Hepatocyte (in vitro differentiated cells): ENCODE results near the gene CBLB. TPM values are rescaled to one million over a fixed set of nuclear protein-coding genes. Genes with fewer than 3 reads are reported as not detected.
"Not testable (repeated sequence)": the region's sequence is repeated elsewhere in the genome, so short reads cannot be mapped to it uniquely, and the experiment has no call there.

ENCODE experiments used
- DNase-seq: peaks from one replicate; pipeline ENCODE4 v3.0.0-alpha.2; 2016; ENCODE audit warnings: low spot score
- H2AFZ ChIP-seq: fragments of 200-600 bp; sonication (generic); 2 replicates; pipeline ENCODE4 v1.6.0; 2016; ENCODE audit warnings: antibody characterized with exemption, mild to moderate bottlenecking
- H3K27ac ChIP-seq: fragments of 200-600 bp; sonication (generic); 2 replicates; pipeline ENCODE4 v1.5.1; 2016; ENCODE audit warnings: mild to moderate bottlenecking
- H3K27me3 ChIP-seq: fragments of 200-600 bp; sonication (generic); 2 replicates; pipeline ENCODE4 v1.6.1; 2016
- H3K36me3 ChIP-seq: fragments of 200-600 bp; sonication (generic); replicated peaks from 2 replicates; pipeline ENCODE4 v1.5.1; 2016; ENCODE audit warnings: low read depth; ENCODE audit not compliant: insufficient read depth
- H3K4me1 ChIP-seq: fragments of 200-600 bp; sonication (generic); 2 replicates; pipeline ENCODE4 v1.5.1; 2016; ENCODE audit warnings: mild to moderate bottlenecking, moderate library complexity; ENCODE audit not compliant: insufficient read depth
- H3K4me2 ChIP-seq: fragments of 200-600 bp; sonication (generic); 2 replicates; pipeline ENCODE4 v1.6.0; 2016
- H3K4me3 ChIP-seq: fragments of 200-600 bp; sonication (generic); 2 replicates; pipeline ENCODE4 v1.5.1; 2016; ENCODE audit warnings: mild to moderate bottlenecking
- H3K79me2 ChIP-seq: fragments of 200-600 bp; sonication (generic); 2 replicates; pipeline ENCODE4 v1.6.0; 2017; ENCODE audit warnings: mild to moderate bottlenecking
- H3K9me2 ChIP-seq: fragments of 200-600 bp; sonication (generic); replicated peaks from 2 replicates; pipeline ENCODE4 v1.6.0; 2017; ENCODE audit warnings: mild to moderate bottlenecking; ENCODE audit not compliant: insufficient read depth
- H3K9me3 ChIP-seq: fragments of 200-600 bp; sonication (generic); 2 replicates; pipeline ENCODE4 v1.5.1; 2016; ENCODE audit warnings: low read depth, mild to moderate bottlenecking
- H4K20me1 ChIP-seq: fragments of 200-600 bp; sonication (generic); 2 replicates; pipeline ENCODE4 v1.6.0; 2016; ENCODE audit warnings: mild to moderate bottlenecking; ENCODE audit not compliant: insufficient read depth, poor library complexity, severe bottlenecking
- CTCF ChIP-seq: fragments of 200-600 bp; sonication (generic); IDR thresholded peaks from 2 replicates; pipeline ENCODE4 v1.5.1; 2016; ENCODE audit warnings: antibody characterized with exemption, mild to moderate bottlenecking; ENCODE audit not compliant: poor library complexity
- EZH2 ChIP-seq: fragments of 200-600 bp; sonication (generic); IDR thresholded peaks from 2 replicates; pipeline ENCODE4 v1.6.1; 2016; ENCODE audit warnings: antibody characterized with exemption, mild to moderate bottlenecking, borderline replicate concordance
- EZH2phosphoT487 ChIP-seq: fragments of 200-600 bp; sonication (generic); IDR thresholded peaks from one replicate; pipeline ENCODE4 v1.6.1; 2018; ENCODE audit warnings: antibody characterized with exemption, mild to moderate bottlenecking, low read depth, moderate library complexity; ENCODE audit not compliant: unreplicated experiment, severe bottlenecking
- WGBS: methylation state at CpG from one replicate; pipeline ENCODE4 v1.1.6; 2016; ENCODE audit warnings: low lambda C conversion rate; ENCODE audit errors: missing lambda C conversion rate; 5-methylcytosine and 5-hydroxymethylcytosine counted together
- polyA plus RNA-seq: library from polyadenylated mRNA; unstranded; fragments of >200 nt; fragmentation: Nextera tagmentation; extraction: Ambion mirVana; gene quantifications from 2 replicates; pipeline ENCODE4 v1.2.1, GENCODE V29; 2016
- total RNA-seq: library from RNA; depleted of rRNA; stranded (reverse); fragments of >200 nt; gene quantifications from 2 replicates; pipeline ENCODE4 v1.2.3, GENCODE V29; 2014

CBLB gene
- total and polyA plus RNA-seq, 2 experiments from 2014 or later = 22.6 to 56.0 TPM

GRCh38 chr3:105730801-105731354 lies 137.9 kb downstream of the CBLB start:
- TF ChIP-seq CTCF = no peak
- no peak for TF ChIP-seq EZH2phosphoT487
- no peak overlapping the region for H3K4me3 ChIP-seq

GRCh38 chr3:105729667-105730066 lies 139.1 kb downstream of the CBLB start:
- no peaks in the 10 kb centered on the region for H3K27me3 ChIP-seq
- WGBS = 80% methylated on average over 3 of the region's 3 CpGs

More at GRCh38 chr3:105730801-105731354, 137.9 kb downstream of the CBLB start:
- H3K27ac ChIP-seq = no peak overlapping the region
- H3K4me2 ChIP-seq = no peak overlapping the region
- no peaks in the 10 kb centered on the region for H3K27me3 ChIP-seq
- peaks cover 19% of the 10 kb centered on the region for H3K9me3 ChIP-seq
- DNase-seq = no peak
- no peaks in the 10 kb centered on the region for H4K20me1 ChIP-seq
- H3K79me2 ChIP-seq = no peaks in the 10 kb centered on the region
- no peaks in the 10 kb centered on the region for H3K4me1 ChIP-seq
- H3K9me2 ChIP-seq = no peaks in the 10 kb centered on the region
- H3K36me3 ChIP-seq = no peaks in the 10 kb centered on the region
- H2AFZ ChIP-seq = no peak overlapping the region

GRCh38 chr3:105728771-105729312 lies 140.0 kb downstream of the CBLB start:
- no peak overlapping the region for H3K4me2 ChIP-seq
- no peak overlapping the region for H2AFZ ChIP-seq
- peaks cover 19% of the 10 kb centered on the region for H3K9me3 ChIP-seq
- H3K27ac ChIP-seq = no peak overlapping the region
- no peak for DNase-seq
- no peaks in the 10 kb centered on the region for H3K36me3 ChIP-seq
- H3K27me3 ChIP-seq = no peaks in the 10 kb centered on the region
- 70% methylated on average over 3 of the region's 3 CpGs for WGBS
- no peaks in the 10 kb centered on the region for H3K9me2 ChIP-seq
- H3K79me2 ChIP-seq = no peaks in the 10 kb centered on the region
- no peaks in the 10 kb centered on the region for H3K4me1 ChIP-seq
- H3K4me3 ChIP-seq = no peak overlapping the region
- no peaks in the 10 kb centered on the region for H4K20me1 ChIP-seq
- TF ChIP-seq EZH2 (no peak), CTCF (no peak), EZH2phosphoT487 (no peak)

More at GRCh38 chr3:105729667-105730066, 139.1 kb downstream of the CBLB start:
- Histone ChIP-seq H3K4me3 (no peak overlapping the region), H2AFZ (no peak overlapping the region), H3K79me2 (no peaks in the 10 kb centered on the region), H3K9me3 (peaks cover 19% of the 10 kb centered on the region), H3K27ac (no peak overlapping the region), H3K4me1 (no peaks in the 10 kb centered on the region), H3K4me2 (no peak overlapping the region), H3K36me3 (no peaks in the 10 kb centered on the region), H4K20me1 (no peaks in the 10 kb centered on the region), H3K9me2 (no peaks in the 10 kb centered on the region)
- TF ChIP-seq CTCF = no peak
- TF ChIP-seq EZH2 = no peak
- no peak for TF ChIP-seq EZH2phosphoT487
- DNase-seq = no peak

GRCh38 chr3:105727036-105727435 lies 141.8 kb downstream of the CBLB start:
- DNase-seq, H3K9me2 ChIP-seq: not testable (repeated sequence)
- 93% methylated on average over 3 of the region's 3 CpGs for WGBS

More at GRCh38 chr3:105727036-105727435, 141.8 kb downstream of the CBLB start:
- not testable (repeated sequence) for H3K79me2 ChIP-seq, H2AFZ ChIP-seq, H3K4me1 ChIP-seq, H3K36me3 ChIP-seq, H3K4me2 ChIP-seq, H3K27ac ChIP-seq, H4K20me1 ChIP-seq, H3K27me3 ChIP-seq, H3K4me3 ChIP-seq
- peaks cover 19% of the 10 kb centered on the region for H3K9me3 ChIP-seq
